Posterior cingulate gyrus (tissue), 11 donors: Measurements from ENCODE around the gene ZNF480.
"Not testable (repeated sequence)": the region's sequence is repeated elsewhere in the genome, so short reads cannot be mapped to it uniquely, and the experiment has no call there.

Experiments used
- DNase-seq, 10 donors: peaks; one replicate each; pipeline versions ENCODE4 v3.0.0 to v3.0.0-alpha.2; 2020 to 2021; ENCODE audit warnings: mixed read lengths in 3 of 10
- intact Hi-C: fragments of 100-400 bp; cut with DNase I; formaldehyde crosslinking; loops from one replicate; pipeline ENCODE4 v1.15.1; 2023

The ZNF480 gene

GRCh38 chr19:52296773-52297600 is at the start of gene ZNF480:
Gene ZNF480 (plus strand): TSS chr19:52297169. CDS start chr19:52300413, 3,244 bp downstream.
- DNase-seq: peak; percentile 64 to 96 (median 82)
- intact Hi-C loops: loop anchor here (2.0 kb wide), 3 partner anchors 26 to 74 kb away; no protein-coding TSS in a partner anchor

- DNase-seq: peak in 4 of 10 donors; percentile 14 to 42 (median 24)
- intact Hi-C loops: no loop called here
Measured at GRCh38 chr19:52248241-52248640, 48.7 kb upstream of the ZNF480 start.

- intact Hi-C loops: no loop called here
- DNase-seq: no peak
Measured at GRCh38 chr19:52258426-52258825, 38.5 kb upstream of the ZNF480 start.

GRCh38 chr19:52265556-52265955 is 31.4 kb upstream of the ZNF480 start:
- intact Hi-C loops: not testable (repeated sequence)

GRCh38 chr19:52269338-52270261 is 27.4 kb upstream of the ZNF480 start, which contains the start of gene ZNF766:
Gene ZNF766 (plus strand): TSS chr19:52269587. CDS start chr19:52269614, 27 bp downstream.
- DNase-seq: peak; percentile 94 to 99 (median 96)

More at GRCh38 chr19:52265556-52265955, 31.4 kb upstream of the ZNF480 start:
- not testable (repeated sequence) for DNase-seq

DNA sequence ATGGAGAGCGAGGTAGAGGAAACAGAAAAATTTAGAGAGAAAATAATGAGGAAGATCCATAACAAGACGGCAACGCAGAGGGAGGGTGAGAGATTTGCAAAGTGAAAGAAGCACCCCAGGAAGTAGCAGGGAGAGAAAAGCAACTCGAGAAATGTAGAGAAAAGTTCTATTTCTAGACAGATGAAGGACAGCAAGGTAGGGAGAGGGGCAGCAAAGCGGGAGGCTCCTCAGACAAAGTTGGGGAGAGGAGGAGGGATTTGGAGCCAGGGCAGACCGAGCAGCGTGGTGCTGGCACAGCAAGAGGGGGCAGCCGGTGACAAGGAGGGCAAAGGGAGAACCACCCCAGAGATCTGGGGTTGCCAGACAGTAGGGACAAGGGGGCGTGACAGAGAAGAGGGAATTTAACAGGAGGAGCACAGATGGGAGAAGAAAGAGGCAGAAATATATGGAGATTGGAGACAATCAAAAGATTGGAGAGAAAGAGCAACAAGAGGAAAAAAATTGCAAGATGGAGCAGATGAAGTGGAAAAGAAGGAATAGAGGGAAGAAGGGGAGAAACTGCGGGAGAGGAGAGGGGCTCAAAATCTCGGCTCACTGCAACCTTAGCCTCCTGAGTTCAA is 26.6 kb upstream of the ZNF480 start:
- intact Hi-C loops: loop anchor here (2.0 kb wide), 1 partner anchor 26 kb away; the partner anchor contains the start of gene ZNF480
- no peak for DNase-seq

More at GRCh38 chr19:52269338-52270261, 27.4 kb upstream of the ZNF480 start, which contains the start of gene ZNF766:
- intact Hi-C loops: loop anchor here (2.0 kb wide), 1 partner anchor 27 kb away; the partner anchor contains the start of gene ZNF480

GRCh38 chr19:52273301-52273700 is 23.7 kb upstream of the ZNF480 start:
- intact Hi-C loops: no loop called here
- DNase-seq: no peak

GRCh38 chr19:52274191-52274590 is 22.8 kb upstream of the ZNF480 start:
- DNase-seq: no peak
- intact Hi-C loops: no loop called here

- no peak for DNase-seq
- intact Hi-C loops: no loop called here
Measured at GRCh38 chr19:52275988-52276387, 21.0 kb upstream of the ZNF480 start.

DNA sequence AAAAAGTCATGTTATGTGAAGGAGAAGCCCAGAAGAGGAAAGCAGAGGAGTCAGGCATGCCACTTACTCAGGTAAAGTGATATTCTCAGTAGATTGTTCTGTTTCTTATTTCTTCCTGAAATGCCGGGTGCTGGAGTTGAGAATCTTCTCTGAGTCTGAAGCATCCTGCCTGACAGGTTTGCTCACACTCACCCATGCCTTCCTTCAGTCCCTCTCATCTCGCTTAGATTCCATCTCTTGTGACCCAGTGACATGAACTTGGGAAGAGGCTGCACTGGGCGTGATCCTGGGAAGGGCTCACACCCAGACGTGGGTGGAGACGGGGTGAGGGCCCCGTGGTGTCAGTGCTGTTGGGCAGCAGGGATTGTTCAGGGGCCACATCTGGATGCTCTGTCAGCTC is 19.5 kb upstream of the ZNF480 start:
- no peak for DNase-seq
- intact Hi-C loops: no loop called here

DNA sequence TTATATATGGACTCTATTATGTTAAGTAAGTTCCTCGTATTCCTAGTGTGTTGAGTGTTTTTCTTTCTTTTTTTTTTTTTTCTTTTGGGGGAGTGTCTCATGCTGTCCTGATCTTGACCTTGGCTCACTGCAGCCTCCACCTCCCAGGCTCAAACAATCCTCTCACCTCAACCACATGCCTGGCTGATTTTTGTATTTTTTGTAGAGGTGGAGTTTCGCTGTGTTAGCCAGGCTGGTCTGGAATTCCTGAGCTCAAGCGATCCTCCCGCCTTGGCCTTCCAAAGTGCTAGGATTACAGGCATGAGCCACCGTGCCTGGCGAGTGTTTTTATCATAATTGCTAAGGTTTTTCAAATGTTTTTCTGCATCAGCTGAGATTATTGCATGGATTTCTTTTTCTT is 10.7 kb upstream of the ZNF480 start:
- DNase-seq: no peak
- intact Hi-C loops: no loop called here

DNA sequence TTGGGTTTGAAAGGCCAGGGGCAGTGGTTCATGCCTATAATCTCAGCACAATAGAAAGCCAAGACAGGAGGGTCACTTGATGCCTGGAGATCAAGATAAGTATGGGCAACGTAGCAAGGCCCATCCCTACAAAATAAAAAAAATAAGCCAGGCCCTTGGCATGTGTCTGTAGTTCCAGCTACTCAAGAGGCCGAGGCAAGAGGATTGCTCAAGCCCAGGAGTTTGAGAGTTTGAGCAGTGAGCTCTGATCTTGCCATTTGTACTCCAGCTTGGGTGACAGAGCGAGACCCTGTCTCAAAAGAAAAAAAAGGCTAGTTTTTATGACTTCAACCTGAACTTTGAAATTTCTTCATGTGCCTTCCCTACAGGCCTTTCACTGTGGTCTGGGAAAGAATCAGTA is 5.2 kb upstream of the ZNF480 start:
- DNase-seq: no peak
- intact Hi-C loops: no loop called here

GRCh38 chr19:52292946-52293345 is 4.0 kb upstream of the ZNF480 start:
- DNase-seq, intact Hi-C loops: not testable (repeated sequence)

- intact Hi-C loops: loop anchor here (2.0 kb wide), 3 partner anchors 26 to 74 kb away; no protein-coding TSS in a partner anchor
- DNase-seq: no peak
Measured at GRCh38 chr19:52296400-52296772, 583 bp upstream of the ZNF480 start.

DNA sequence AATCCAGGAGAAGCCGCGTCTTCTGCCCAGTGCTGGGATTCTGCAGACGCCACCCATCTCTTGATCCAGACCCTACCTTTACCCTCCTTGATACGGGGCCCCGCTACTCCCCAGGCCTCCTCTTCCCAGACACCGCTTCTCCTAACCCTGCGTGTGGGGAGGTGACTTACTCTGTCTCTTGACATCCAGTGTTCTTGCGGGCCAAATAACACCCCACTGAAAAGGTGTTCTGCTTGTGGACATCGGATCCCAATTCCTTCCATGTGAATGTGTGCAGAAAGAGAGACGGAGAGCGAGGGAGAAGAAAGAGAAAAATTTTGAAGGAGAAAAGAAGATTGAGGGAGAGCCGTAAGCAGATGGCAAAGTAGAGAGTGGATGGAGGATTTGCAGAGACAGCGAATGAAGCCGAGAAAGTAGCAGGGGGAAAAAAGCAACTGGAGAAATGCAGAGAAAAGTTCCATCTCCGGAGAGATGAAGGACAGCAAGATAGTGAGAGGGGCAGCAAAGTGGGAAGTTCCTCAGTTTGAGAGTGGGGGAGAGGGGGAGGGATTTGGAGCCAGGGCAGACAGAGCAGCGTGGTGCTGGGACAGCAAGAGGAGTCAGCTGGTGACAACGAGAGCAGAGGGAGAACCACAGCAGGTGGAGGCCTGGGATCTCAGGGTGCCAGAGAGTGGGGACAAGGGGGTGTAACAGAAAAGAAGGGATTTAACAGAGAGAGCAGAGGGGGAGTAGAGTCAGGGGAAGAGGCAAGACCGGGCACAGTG is 814 bp downstream of the ZNF480 start:
- intact Hi-C loops: loop anchor here (2.0 kb wide), 3 partner anchors 27 to 73 kb away; no protein-coding TSS in a partner anchor
- DNase-seq: no peak

- no peak for DNase-seq
- intact Hi-C loops: no loop called here
Measured at GRCh38 chr19:52307275-52307674, 10.3 kb downstream of the ZNF480 start.

DNA sequence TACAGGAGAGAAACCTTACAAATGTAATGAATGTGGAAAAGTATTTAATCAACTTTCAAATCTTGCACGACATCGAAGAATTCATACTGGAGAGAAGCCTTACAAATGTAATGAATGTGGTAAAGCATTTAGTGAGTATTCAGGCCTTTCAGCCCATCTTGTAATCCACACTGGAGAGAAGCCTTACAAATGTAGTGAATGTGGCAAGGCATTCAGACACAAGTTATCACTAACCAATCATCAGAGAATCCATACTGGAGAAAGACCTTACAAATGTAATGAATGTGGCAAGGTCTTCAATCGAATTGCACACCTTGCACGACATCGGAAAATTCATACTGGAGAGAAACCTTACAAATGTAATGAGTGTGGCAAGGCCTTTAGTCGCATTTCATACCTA is 25.5 kb downstream of the ZNF480 start:
- intact Hi-C loops: no loop called here
- DNase-seq: no peak

GRCh38 chr19:52331757-52332156 is 34.8 kb downstream of the ZNF480 start:
- peak in 1 of 10 donors; percentile 51 for DNase-seq
- intact Hi-C loops: no loop called here

DNA sequence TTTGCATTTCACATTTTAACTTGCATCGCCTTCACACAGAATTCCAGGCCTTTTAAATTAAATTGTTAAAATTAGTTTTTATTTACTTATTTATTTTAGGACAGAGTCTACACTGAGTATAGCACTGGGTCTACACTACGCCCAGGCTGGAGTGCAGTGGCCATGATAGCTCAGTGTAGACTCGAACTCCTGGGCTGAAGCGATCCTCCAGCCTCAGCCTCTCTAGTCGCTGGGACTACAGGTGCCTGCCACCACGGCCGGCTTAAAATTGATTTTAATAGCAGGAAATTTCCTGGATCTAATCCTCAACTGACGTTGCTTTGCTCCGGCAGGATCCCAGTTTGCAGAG is 38.8 kb downstream of the ZNF480 start:
- DNase-seq: no peak
- intact Hi-C loops: loop anchor here (1.0 to 2.0 kb wide), 2 partner anchors 34 to 39 kb away; partner anchors contain the start of genes ZNF480 and ZNF880
